Measurements from ENCODE around the gene NDUFA5. TPM values are rescaled to one million over a fixed set of nuclear protein-coding genes. Genes with fewer than 3 reads are reported as not detected.

NDUFA5 gene
- total RNA-seq, 1 donor from 2014 or later = 87.0 TPM

- peak; percentile 18 for TF ChIP-seq CTCF (IDR thresholded peaks at IDR 0.05; ENCODE audit: unreplicated experiment)
- H3K9me3 Mint-ChIP-seq (ENCODE audit: low read depth) = no peaks in the 10 kb centered on the region
- H3K27ac Mint-ChIP-seq = no peak overlapping the region
- H3K27me3 Mint-ChIP-seq = no peaks in the 10 kb centered on the region
- no peak overlapping the region for H3K4me3 Mint-ChIP-seq (ENCODE audit: low read depth)
- no peaks in the 10 kb centered on the region for H3K4me1 Mint-ChIP-seq (ENCODE audit: low read depth)
- H3K36me3 Mint-ChIP-seq (ENCODE audit: insufficient read depth) = no peaks in the 10 kb centered on the region
- no peak for DNase-seq (ENCODE audit: low spot score, unreplicated experiment)
These were observed 65.1 kb downstream of the NDUFA5 start for GRCh38 chr7:123492485-123492884.

Other genes with a start within 250 kb of the NDUFA5 start
- 2.0 and 2.5 TPM in 2 replicates for gene IQUB, start 23.2 kb downstream of the NDUFA5 start, total RNA-seq
- gene ASB15, start 44.0 kb upstream of the NDUFA5 start, total RNA-seq = not detected in 2 replicates
- not detected in 2 replicates for gene LMOD2, start 98.0 kb upstream of the NDUFA5 start, total RNA-seq
- gene WASL, start 191.2 kb upstream of the NDUFA5 start, total RNA-seq = 38.0 and 38.2 TPM in 2 replicates

Measured in progenitor cell of endocrine pancreas (in vitro differentiated cells).